ENCODE measurements around the gene CYB561A3.

DNA sequence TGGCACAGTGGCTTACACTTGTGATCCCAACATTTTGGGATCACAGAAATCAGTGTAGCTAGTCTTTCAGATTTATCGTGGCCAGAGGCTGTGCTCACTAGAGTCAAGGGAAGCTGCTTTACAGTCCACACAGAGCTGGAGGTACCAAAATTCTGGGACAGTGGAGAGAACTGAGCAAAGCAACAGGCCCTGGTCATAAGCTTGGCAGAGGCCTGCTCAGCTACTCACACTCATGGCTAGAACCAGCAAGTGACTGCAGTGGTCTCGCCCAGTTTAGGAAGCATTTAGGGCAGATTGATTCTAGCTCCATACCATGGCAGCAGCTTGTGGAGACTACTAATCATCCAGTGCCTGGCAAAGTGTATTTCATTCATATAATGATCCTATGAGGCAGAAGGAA lies 39.5 kb upstream of the CYB561A3 start:
- no peak for TF ChIP-seq POLR2A (IDR thresholded peaks at IDR 0.05; ENCODE audit: low read length)
- no peak for TF ChIP-seq JUNB (IDR thresholded peaks at IDR 0.05)
- TF ChIP-seq SMC3 (IDR thresholded peaks at IDR 0.05): no peak
- TF ChIP-seq, protein P1, sequence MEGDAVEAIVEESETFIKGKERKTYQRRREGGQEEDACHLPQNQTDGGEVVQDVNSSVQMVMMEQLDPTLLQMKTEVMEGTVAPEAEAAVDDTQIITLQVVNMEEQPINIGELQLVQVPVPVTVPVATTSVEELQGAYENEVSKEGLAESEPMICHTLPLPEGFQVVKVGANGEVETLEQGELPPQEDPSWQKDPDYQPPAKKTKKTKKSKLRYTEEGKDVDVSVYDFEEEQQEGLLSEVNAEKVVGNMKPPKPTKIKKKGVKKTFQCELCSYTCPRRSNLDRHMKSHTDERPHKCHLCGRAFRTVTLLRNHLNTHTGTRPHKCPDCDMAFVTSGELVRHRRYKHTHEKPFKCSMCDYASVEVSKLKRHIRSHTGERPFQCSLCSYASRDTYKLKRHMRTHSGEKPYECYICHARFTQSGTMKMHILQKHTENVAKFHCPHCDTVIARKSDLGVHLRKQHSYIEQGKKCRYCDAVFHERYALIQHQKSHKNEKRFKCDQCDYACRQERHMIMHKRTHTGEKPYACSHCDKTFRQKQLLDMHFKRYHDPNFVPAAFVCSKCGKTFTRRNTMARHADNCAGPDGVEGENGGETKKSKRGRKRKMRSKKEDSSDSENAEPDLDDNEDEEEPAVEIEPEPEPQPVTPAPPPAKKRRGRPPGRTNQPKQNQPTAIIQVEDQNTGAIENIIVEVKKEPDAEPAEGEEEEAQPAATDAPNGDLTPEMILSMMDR (IDR thresholded peaks at IDR 0.05): no peak
- no peak for TF ChIP-seq CBX2 (IDR thresholded peaks at IDR 0.05; ENCODE audit: borderline replicate concordance, low read depth)
- no peak for TF ChIP-seq RAD21 (conservative IDR thresholded peaks at IDR 0.05 in 1 of 2, IDR thresholded peaks at IDR 0.05 in 1 of 2)
- TF ChIP-seq PHF8 (IDR thresholded peaks at IDR 0.05; ENCODE audit: borderline replicate concordance, low read depth): no peak
- TF ChIP-seq RFX5 (IDR thresholded peaks at IDR 0.05): no peak

Measured in A549 (cell line).